Erythroblast (primary cell): ENCODE data around the gene NDUFB2.

ENCODE experiments used
- GATA1 ChIP-seq: IDR thresholded peaks from 2 replicates; pipeline ENCODE4 v1.6.1; 2011; ENCODE audit warnings: low read depth, mild to moderate bottlenecking, control low read depth, low read length, moderate library complexity
- POLR2A ChIP-seq: IDR thresholded peaks from 2 replicates; pipeline ENCODE4 v1.6.1; 2011; ENCODE audit warnings: mild to moderate bottlenecking, low read length

- TF ChIP-seq POLR2A (no peak), GATA1 (no peak)
Observed at GRCh38 chr7:140672382-140673062, 24.0 kb upstream of the NDUFB2 start, which contains the start of gene ADCK2.
